ENCODE measurements around the gene FSTL4.

DNA sequence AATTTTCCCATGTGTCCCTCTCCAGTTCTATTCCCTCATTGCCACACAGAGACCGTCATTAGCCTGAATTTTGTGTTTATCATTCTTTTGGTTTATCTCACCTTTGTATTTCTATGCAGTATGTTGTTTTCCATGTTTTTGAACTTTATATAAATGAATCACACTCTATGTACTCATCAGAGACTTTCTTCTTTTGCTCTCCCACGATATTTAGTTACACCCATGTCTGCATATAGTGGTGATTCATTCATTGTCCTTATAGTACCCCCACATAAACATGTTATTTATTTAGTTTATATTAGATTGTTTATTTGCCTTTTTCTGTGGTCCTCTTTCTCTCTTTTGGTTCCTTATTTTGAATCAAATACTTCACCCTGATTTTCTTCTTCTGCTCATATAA lies 199.7 kb downstream of the FSTL4 start:
- TF ChIP-seq, protein P1, sequence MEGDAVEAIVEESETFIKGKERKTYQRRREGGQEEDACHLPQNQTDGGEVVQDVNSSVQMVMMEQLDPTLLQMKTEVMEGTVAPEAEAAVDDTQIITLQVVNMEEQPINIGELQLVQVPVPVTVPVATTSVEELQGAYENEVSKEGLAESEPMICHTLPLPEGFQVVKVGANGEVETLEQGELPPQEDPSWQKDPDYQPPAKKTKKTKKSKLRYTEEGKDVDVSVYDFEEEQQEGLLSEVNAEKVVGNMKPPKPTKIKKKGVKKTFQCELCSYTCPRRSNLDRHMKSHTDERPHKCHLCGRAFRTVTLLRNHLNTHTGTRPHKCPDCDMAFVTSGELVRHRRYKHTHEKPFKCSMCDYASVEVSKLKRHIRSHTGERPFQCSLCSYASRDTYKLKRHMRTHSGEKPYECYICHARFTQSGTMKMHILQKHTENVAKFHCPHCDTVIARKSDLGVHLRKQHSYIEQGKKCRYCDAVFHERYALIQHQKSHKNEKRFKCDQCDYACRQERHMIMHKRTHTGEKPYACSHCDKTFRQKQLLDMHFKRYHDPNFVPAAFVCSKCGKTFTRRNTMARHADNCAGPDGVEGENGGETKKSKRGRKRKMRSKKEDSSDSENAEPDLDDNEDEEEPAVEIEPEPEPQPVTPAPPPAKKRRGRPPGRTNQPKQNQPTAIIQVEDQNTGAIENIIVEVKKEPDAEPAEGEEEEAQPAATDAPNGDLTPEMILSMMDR (conservative IDR thresholded peaks at IDR 0.05): no peak
- TF ChIP-seq EZH2 (IDR thresholded peaks at IDR 0.05; ENCODE audit: low read depth): no peak
